RPMI8226 (cell line): ENCODE results near the gene TFPI.
A peak's percentile ranks its signal among the peaks of the same experiment; 100 is the strongest.

ENCODE experiments used
- DNase-seq: peaks from one replicate; pipeline ENCODE4 v3.0.0-alpha.2; 2015

The TFPI gene

GRCh38 chr2:187461294-187462261, 92.7 kb downstream of the TFPI start:
- DNase-seq: no peak

- DNase-seq: no peak
Measured at GRCh38 chr2:187459256-187459655, 95.0 kb downstream of the TFPI start.

- DNase-seq: peak; percentile 38
Measured at GRCh38 chr2:187453078-187453641, 101.1 kb downstream of the TFPI start.

DNA sequence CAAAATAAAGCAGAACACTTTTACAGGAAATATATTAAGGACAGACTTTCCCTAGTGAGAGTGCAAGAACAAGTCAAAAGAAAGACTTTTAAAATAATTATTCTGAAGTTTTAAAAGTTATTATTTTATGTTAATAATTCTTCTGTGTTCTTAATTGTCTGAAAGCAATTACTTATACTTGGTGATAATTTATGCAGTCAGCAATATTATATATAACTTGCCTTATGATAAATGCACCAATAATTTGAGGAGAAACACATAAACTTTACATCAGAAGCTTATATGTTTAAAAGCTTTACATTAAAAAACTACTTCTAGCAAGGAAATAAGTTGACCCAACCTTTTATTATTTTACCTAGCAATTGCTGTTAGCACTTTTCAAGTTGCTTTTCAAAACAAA, 102.7 kb downstream of the TFPI start:
- no peak for DNase-seq

DNA sequence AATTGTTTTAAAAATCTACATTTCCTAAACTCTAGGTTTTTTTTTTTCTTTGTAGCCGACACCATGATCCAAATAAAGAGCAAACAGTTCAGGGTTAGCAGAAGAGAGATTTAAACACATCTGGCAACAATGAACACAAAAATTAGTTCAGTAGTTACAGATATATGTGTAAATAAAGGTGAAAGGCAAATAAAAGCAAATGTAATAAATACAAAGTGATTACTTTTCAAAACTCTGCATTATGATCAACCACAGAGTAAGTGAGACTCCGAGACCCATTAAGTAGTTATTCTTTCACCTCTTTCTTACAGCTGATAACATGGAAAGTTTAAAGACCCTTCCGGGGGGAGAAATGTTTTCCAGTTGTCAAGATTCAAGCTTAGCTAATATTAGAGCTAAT, 106.9 kb downstream of the TFPI start:
- DNase-seq: no peak

DNA sequence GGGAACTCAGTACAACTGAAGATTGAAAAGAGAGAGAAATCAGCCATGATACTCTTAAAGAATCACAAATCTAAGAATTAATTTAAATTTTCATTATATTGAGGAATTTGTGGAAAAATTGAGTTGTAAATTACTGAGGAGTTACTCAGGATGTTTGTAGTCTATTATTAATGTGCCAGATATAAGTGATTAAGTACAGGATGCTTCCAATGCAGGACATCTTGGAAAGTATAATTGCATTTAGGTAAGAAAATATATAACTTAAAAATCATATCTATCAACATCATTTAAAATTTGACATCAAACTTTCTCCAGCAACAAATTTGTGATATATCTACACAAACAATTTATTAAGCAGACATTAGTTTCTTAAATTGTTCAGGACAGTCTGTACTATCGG, 107.5 kb downstream of the TFPI start:
- no peak for DNase-seq

DNA sequence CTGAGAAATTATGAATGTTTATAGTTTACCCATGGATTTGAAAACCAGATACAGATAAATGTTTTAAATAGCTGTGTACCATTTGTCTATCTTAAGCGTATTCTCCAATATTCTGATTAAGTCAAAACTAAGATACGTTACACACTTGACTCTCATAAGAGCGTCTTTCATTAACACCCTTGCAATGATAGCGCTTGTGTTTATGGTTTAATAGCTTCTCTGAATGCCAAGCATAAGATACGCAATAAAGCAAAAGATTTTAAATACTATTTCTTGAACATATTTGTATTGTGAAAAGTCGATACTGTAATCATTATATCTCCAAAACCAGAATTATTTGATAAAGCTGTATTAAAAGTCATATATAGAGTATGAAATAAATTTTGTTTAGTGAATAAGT, 109.2 kb downstream of the TFPI start:
- DNase-seq: peak; percentile 26

DNA sequence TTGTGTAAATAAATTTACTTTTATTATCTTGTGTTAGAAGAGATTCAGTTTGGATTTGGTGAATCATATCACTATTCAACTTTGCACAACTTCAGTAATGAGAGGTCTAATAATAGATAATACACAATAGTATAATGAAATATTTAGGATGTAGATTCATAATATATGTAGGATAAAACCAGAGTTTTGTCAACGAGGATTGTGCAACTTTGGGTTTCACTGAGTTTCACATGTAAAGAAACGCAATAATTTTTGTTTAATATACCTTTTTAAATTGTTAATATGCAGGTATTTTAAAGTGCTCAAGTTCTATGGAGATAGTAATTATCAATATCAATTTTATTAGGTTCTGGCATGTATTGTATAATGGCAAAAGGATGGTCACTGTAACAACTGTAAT, 111.5 kb downstream of the TFPI start:
- DNase-seq: no peak

DNA sequence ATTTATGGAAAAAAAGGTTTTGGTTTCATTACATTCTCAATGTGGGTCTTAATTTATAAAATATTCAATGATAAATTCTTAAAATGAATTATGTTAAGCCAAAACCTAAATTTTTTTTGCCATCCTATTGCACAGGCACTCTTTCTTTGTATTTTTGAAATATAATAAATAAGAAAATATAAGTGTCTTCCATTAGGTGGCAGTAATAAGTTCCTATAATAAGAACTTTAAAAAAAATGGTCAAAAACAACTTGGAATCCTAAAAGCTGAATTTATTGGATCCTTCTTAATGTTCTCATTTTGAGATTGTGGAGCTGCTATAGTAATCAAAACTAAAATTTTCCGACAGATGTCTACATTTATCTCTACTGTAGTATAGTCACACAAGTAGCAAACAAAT, 111.9 kb downstream of the TFPI start:
- DNase-seq: no peak

DNA sequence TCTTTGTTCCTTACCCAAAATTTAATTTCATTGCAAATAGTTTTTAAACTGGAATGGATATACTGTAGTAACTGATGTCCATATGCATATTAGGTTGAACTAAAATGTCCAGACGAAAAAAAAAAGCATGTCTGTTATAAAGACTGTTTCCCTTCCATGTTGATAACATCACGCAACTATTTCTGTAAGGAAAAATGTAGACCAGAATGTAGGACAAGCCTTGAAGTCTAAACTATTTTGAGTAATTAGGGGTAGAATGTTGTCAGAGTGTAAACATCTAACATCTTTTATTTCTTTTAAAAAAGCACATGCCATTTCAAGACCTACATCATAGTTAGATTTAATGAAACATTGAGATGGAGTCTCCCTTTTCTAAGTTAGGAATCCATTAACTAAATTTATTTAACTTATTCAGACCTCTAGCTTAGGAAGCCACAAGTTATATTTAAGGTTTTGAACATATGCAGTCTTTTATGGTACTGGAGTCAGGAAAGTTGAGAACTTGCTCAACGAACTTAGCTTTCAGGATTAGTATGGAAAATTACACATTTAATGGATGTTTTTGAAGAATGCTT, 114.0 kb downstream of the TFPI start:
- no peak for DNase-seq

DNA sequence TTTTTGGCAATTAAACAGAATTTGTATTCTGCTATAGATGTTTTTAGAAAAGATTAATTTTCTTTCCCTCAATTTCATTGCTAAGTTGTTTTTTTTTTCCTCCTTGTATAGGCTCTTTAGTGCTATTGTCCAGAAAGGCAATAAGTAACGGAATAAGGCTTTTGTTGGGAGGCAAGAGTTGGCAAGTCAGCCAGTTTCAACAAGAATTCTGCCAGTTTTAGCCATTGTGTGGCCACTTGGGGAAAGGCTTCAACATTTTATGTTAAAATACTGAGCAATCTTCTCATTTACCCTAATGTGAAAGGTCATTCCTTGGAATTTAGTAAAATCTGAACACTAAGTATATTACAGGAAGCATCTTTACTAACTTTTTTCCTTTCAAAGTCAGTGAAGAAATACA, 115.8 kb downstream of the TFPI start:
- no peak for DNase-seq

GRCh38 chr2:187435756-187436155, 118.5 kb downstream of the TFPI start:
- no peak for DNase-seq

DNA sequence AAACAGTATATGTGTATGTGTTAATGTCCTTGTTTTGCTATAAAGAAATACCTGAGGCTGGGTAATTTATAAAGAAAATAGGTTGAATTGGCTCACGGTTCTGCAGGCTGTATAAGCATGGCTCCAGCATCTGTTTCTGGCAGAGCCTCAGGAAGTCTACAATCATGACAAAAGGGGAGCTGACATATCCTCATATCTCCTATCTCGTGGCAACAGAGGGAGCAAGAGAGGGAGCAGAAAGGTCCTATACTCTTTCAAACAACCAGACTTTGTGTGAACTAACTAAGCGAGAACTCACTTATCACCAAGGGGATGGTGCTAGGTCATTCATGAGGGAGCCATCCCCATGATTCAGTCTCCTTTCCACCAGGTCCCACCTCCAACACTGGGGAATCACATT, 119.2 kb downstream of the TFPI start:
- no peak for DNase-seq

- DNase-seq: no peak
Measured at GRCh38 chr2:187434342-187434785, 119.9 kb downstream of the TFPI start.

- no peak for DNase-seq
Measured at GRCh38 chr2:187431911-187432310, 122.3 kb downstream of the TFPI start.

- no peak for DNase-seq
Measured at GRCh38 chr2:187429989-187430388, 124.2 kb downstream of the TFPI start.

GRCh38 chr2:187424146-187424545, 130.1 kb downstream of the TFPI start:
- no peak for DNase-seq

GRCh38 chr2:187422282-187422681, 132.0 kb downstream of the TFPI start:
- DNase-seq: no peak

DNA sequence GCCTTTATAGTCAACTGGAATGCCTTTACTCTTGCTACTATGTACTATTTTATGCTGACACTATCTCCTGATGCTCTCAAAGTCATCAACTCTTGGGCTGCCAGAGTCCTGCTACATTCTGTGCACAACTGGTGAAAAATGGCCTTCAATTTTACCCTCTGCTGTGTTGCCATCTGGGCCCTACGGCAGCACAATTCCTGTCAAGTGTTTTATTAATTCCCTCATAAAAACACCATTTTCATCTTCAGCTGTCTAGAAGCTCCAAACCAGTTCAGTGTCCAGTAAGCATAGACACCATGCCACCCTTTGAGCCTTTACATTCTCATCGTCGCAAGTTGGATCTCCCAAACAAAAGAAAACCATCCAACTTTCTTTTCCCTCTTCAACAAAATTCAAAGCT, 132.7 kb downstream of the TFPI start:
- no peak for DNase-seq

- no peak for DNase-seq
Measured at GRCh38 chr2:187419808-187420207, 134.4 kb downstream of the TFPI start.

DNA sequence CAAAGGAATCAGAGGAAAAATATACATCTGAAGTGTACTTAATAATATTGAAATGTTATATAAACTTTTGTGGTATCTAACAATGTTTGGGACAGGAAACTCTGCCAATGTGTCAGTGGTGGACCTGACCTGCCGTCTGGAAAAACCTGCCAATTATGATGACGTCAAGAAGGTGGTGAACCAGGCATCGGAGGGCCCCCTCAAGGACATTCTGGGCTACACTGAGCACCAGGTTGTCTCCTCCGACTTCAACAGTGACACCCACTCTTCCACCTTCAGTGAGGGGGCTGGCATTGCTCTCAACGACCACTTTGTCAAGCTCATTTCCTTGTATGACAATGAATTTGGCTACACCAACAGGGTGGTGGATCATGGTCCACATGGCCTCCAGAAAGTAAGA, 138.8 kb downstream of the TFPI start:
- DNase-seq: no peak
